Fibroblast of pulmonary artery (primary cell): Measurements from ENCODE around the gene KCNH6.

Experiments used
- DNase-seq: peaks from one replicate; pipeline ENCODE4 v3.0.0-alpha.2; 2010; ENCODE audit warnings: low read depth
- H3K4me3 ChIP-seq: replicated peaks from 2 replicates; pipeline ENCODE4 v1.5.1; 2011; ENCODE audit warnings: low read depth, mild to moderate bottlenecking, control low read depth, low read length, moderate library complexity
- TF ChIP-seq, protein P1 (sequence below): IDR thresholded peaks from 2 replicates; pipeline ENCODE4 v1.5.1; 2011; ENCODE audit warnings: mild to moderate bottlenecking, control low read depth, low read length, inconsistent platforms; ENCODE audit errors: missing control alignments

The KCNH6 gene

GRCh38 chr17:63512896-63513644 is 10.1 kb upstream of the KCNH6 start:
- no peak overlapping the region for H3K4me3 ChIP-seq
- no peak for DNase-seq
- TF ChIP-seq, protein P1, sequence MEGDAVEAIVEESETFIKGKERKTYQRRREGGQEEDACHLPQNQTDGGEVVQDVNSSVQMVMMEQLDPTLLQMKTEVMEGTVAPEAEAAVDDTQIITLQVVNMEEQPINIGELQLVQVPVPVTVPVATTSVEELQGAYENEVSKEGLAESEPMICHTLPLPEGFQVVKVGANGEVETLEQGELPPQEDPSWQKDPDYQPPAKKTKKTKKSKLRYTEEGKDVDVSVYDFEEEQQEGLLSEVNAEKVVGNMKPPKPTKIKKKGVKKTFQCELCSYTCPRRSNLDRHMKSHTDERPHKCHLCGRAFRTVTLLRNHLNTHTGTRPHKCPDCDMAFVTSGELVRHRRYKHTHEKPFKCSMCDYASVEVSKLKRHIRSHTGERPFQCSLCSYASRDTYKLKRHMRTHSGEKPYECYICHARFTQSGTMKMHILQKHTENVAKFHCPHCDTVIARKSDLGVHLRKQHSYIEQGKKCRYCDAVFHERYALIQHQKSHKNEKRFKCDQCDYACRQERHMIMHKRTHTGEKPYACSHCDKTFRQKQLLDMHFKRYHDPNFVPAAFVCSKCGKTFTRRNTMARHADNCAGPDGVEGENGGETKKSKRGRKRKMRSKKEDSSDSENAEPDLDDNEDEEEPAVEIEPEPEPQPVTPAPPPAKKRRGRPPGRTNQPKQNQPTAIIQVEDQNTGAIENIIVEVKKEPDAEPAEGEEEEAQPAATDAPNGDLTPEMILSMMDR = no peak

DNA sequence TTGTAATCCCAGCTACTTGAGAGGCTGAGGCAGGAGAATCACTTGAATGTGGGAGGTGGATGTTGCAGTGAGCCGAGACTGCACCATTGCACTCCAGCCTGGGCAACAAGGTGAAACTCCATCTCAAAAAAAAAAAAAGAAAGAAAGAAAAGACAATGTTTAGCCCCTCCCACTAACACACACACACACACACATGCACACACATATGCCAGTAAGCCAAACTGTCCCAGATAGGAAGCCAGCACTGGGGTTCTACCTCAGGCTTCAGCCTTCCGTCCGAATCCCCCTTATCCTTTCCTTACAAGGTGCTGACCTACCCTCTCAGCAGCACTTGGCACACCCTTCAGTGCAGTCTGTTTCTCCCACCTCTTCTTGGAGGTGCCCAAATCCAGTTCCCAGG is 8.7 kb upstream of the KCNH6 start:
- no peak for DNase-seq
- TF ChIP-seq, protein P1 = no peak
- no peak overlapping the region for H3K4me3 ChIP-seq

DNA sequence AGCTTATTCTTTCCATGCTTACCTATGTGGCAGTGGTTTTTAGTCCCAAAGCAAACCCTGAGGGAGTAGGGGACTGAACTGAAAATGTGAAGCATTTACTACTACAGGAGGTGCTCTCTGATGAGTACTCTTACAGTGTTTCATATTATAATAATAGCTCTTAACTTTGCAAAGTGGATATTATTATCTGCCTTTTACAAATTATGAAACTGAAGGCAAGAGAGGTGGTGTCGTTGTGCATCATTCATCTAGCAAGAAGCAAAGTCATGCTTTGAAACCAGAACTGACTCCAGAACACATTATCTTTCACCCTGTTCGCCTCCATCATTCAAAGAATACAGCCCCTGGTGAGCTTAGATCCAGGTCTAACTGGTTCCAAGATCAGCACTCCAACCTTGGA is 8.2 kb upstream of the KCNH6 start:
- DNase-seq = no peak
- no peak overlapping the region for H3K4me3 ChIP-seq
- TF ChIP-seq, protein P1 = no peak

- TF ChIP-seq, protein P1 = no peak
- DNase-seq = no peak
- H3K4me3 ChIP-seq = no peak overlapping the region
Measured at GRCh38 chr17:63515426-63515825, 7.7 kb upstream of the KCNH6 start.

GRCh38 chr17:63516910-63517824 is 6.0 kb upstream of the KCNH6 start:
- peak; percentile 18 for DNase-seq
- no peak overlapping the region for H3K4me3 ChIP-seq
- TF ChIP-seq, protein P1 = no peak

DNA sequence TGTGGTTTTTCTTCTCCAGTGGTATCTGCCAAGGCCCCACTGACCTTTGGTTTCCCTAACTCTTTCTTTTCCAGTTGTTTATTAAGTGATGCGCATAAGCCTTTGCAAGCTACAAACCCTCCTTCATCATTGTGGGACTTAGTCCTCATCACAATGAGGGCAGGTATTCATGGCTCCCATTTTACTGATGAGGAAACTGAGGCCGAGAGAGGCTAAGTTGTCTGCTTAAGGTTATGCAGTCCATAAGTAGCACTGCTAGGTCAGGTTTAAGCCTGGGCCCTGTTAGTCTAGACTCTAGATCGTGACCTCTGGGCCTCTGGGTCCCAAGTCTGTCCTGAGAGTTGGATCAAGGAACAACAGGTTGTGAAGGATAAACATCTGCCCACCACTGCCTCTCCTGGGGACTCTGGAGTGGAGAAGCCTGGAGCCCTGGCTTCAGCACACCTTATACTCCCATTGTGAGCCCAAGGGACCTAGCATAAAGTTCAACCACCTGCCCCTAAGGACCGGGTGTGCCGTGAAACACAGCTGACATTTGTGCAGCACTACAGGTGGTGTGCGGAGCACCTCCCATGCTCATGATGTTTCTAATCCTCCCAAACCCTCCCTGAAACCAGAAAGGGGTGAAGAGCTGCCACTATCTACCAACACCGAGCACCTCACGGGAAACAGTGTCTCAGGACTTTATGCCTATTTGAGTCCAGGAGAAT is 5.2 kb upstream of the KCNH6 start:
- no peak for DNase-seq
- TF ChIP-seq, protein P1 = no peak
- no peak overlapping the region for H3K4me3 ChIP-seq
